Measurements from ENCODE around the gene SLC9A9. TPM values are rescaled to one million over a fixed set of nuclear protein-coding genes. Genes with fewer than 3 reads are reported as not detected.

The SLC9A9 gene
- total RNA-seq, 1 experiment from 2014 or later: 7.9 TPM

- no peak for DNase-seq (ENCODE audit: low read depth)
These were observed 198.1 kb downstream of the SLC9A9 start for GRCh38 chr3:143650120-143650519.

DNA sequence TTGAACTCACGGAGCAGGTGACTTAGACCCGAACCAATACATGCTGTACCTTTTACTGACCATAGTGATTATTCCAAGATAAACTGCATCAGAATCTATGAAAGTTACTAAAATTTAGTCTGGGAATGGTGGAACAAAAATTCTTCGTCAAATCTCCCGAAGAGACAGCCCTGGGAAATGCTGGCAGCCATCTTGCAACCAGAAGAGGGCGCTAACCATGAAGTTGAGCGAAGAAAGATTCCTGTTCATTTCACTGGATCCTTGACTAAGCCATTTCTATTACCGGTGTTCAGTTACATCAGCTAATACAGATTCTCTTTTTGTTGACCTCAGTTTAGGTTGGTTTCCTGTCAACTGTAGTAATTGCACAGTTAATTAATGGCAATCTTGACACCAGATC lies 199.6 kb downstream of the SLC9A9 start:
- DNase-seq (ENCODE audit: low read depth): no peak

DNA sequence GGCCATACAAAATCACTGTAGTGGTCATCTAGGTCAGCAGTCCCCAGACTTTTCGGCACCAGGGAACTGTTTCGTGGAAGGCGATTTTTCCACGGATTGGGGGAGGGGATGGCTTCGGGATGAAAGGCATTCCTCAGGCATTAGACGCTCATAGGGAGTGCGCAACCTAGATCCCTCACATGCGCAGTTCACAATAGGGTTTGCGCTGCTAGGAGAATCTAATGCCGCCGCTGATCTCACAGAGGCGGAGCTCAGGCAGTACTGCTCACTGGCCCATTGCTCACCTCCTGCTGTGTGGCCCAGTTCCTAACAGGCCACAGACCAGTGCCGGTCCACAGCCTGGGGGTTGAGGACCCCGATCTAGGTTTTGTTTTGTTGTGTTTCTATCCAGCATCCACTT lies 200.1 kb downstream of the SLC9A9 start:
- DNase-seq (ENCODE audit: low read depth): no peak

- peak; percentile 87 for DNase-seq (ENCODE audit: low read depth)
These were observed 203.7 kb downstream of the SLC9A9 start for GRCh38 chr3:143644370-143645089.

DNA sequence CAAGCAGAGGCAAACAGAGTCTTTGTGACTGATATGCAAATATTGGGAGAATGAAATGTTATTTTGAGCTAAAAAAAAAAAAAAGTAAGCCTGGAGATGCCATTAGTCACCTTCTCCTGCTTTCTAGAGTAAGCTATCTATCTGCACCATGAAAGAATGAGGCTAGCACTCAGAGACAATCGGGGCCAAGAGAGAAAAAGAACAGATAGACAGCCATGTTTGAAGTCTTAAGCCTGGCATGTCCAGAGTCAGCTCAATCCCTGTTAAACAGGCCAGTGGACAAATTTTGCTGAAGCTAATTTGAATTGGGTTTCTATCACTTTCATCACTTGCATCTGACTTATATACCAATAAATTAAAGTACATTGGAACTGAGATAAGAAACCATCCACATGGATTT lies 204.4 kb downstream of the SLC9A9 start:
- no peak for DNase-seq (ENCODE audit: low read depth)

DNA sequence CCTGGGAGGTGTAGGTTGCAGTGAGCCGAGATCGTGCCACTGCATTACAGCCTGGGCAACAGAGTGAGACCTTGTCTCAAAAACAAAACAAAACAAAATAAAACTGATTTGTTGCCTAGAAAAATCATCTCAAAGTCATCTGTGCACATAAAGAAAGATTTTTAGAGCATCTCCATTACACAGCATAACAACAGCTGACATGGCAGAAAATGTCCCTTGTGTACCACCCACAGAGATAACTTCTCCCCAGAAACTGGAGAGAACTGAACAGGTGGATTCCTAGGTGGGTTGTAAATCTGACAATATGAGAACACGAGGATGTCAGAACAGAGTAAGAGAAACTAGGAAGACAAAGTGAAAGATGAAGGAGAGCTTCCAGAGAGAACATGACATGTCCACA lies 207.5 kb downstream of the SLC9A9 start:
- DNase-seq (ENCODE audit: low read depth): no peak

DNA sequence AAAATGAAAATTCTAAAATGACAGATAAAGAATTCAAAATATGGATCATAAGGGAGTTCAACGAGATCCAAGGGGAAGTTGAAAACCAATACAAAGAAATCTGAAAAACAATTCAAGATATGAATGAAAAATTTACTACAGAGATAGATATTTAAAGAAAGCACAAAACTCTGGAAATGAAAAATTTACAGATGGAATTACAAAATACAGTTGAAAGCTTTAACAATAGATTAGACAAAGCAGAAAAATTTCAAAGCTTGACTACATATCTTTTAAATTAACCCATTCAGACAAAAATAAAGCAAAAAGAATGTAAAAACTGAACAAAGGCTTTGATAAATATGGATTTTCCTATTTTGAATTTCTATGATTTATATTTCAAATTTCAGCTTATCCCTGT lies 211.1 kb downstream of the SLC9A9 start:
- no peak for DNase-seq (ENCODE audit: low read depth)

DNA sequence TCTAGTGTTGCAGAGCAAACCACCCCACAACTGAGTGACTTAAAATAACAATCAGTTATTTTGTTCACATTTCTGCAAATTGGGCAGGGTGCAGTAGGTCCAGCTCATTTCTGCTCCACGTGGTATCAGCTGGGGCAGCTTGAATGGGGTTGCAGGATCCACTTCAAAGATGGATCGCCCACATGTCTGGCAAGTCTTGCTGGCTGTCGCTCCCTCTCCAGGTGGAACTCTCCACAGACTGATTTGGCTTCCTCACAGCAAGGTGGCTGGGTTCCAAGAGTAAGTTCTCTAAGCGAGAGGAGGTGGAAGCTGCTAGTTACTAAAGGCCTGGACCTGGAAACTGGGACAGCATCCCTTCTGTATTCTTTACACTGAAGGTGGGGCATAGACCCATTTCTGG lies 213.3 kb downstream of the SLC9A9 start:
- DNase-seq (ENCODE audit: low read depth): no peak

DNA sequence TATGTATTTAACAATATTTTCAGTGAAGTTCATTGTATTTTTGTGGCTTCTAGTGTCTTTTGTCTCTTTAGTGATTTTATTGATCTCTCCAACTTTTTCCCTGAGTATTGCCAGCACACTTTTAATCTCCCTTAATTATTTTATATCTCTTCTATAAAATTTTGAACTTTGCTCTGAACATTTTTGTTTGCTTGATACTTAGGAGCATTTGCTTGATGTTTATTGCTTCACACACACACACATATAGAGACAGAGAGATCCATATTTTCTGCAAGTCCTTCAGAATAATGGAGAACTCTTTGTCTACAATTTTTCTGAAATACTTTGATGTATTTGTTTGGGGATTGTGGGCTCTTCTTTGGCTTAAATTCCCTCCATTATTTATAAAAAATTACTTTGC lies 213.8 kb downstream of the SLC9A9 start:
- no peak for DNase-seq (ENCODE audit: low read depth)

DNA sequence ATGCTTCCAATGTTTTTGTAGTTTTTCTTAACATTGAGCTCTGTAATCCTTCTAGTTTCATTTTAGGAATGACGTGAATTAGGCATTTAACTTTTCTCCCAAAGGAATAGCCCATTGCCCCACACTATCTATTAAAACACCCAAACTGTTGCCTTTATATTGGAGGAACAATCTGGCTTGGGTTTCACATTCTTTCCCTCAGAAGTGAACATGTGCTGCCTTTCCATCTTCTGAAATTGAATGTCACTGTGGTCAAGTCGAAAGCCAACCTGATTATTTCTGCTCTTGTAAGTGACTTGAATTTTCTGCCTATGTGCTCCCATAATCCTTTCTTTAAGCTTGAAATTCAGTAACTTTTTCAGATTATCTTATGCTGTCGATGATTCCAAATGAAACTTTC lies 214.5 kb downstream of the SLC9A9 start:
- DNase-seq (ENCODE audit: low read depth): peak; percentile 83

DNA sequence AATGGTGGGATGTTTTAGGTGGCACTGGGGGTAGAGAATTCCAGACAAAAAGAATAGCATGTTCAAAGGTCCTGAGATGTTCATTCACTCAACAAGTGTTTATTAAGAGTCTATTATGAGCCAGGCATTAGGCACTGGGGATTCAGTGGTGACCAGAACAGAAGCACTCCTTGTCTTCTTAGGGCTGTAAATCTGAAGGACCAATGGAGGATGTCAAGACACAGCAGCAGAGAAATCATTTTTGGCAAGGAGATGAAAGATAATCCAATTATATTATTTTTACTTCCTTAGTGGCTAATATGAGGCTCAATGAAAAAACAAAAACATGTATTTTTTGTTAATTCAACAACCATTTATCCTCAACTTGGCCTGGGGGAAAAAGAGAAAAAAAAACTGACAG lies 218.5 kb downstream of the SLC9A9 start:
- DNase-seq (ENCODE audit: low read depth): no peak

- no peak for DNase-seq (ENCODE audit: low read depth)
These were observed 219.3 kb downstream of the SLC9A9 start for GRCh38 chr3:143628971-143629370.

GRCh38 chr3:143627336-143627735 lies 220.9 kb downstream of the SLC9A9 start:
- DNase-seq (ENCODE audit: low read depth): peak; percentile 82

DNA sequence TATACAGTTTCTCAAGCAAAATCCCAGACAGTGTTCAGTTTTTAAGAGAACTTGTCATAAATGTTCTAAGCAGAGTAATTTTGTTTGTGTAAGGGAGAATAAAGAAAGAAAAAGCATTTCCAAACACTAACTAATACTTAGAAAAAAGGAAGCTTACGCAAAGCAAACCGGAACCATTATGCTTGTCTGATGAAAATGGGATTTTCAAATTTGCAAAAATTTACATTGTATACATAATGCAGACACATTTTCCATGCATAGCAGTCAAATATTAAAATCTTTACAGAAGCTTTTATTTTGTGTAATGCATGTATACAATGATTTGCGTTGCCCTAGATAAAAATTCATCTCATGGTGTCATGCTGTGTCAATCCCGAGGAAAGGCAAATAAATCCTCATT lies 229.0 kb downstream of the SLC9A9 start:
- no peak for DNase-seq (ENCODE audit: low read depth)

DNA sequence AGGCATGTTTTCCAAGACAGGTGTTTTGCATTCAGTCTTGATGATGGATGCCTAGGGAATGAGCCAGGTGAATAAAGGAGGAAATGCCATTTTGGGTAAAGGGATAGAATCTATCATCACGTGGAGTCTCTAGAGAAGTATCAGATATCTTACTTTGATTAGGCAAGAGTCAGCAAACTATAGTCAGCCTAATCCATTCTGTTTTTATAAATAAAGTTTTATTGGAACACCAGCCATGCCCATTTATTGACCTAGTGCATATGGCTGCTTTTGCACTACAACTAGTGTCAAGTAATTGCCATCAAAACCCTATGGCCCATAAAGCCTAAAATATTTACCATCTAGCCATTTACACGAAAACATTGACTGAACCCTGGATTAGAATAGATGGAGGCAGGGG lies 231.2 kb downstream of the SLC9A9 start:
- DNase-seq (ENCODE audit: low read depth): no peak

DNA sequence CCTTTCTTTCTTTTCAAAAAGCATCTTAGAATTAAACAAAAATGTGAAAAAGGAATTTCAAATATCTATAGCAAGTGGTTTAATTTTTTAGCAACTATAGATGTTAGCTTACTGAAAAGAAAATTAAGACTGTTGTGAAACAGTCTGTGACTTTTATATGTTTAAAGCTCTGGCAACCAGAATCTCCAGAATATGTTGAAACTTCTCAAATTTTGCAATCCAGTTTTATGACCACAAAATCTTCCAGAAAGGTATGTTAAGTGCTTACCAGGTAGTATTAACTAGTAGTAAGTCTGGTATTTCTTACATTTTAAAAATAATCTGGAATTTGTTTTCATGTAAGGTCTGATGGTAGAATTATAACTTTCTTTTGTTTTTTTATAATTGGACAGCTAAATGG lies 235.0 kb downstream of the SLC9A9 start:
- no peak for DNase-seq (ENCODE audit: low read depth)

DNA sequence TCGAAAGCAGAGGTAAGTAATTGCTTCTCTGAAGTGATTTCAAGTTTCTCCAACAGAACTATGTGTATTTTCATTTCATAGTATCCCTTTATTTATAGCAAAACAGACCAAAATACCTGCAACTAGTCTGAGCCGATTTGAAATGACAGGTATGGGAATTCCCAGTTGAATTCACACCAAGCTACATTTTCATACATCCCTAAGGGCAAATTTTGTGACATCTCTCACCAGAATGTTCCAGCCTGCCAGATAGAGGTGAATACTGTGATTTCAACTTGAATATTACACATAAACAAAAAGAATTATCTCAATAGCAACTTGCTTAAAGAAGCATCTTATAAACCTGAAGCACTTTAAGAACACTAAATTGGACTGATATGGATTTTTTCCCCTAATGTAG lies 235.7 kb downstream of the SLC9A9 start:
- no peak for DNase-seq (ENCODE audit: low read depth)

GRCh38 chr3:143608966-143609365 lies 239.3 kb downstream of the SLC9A9 start:
- DNase-seq (ENCODE audit: low read depth): peak; percentile 97

DNA sequence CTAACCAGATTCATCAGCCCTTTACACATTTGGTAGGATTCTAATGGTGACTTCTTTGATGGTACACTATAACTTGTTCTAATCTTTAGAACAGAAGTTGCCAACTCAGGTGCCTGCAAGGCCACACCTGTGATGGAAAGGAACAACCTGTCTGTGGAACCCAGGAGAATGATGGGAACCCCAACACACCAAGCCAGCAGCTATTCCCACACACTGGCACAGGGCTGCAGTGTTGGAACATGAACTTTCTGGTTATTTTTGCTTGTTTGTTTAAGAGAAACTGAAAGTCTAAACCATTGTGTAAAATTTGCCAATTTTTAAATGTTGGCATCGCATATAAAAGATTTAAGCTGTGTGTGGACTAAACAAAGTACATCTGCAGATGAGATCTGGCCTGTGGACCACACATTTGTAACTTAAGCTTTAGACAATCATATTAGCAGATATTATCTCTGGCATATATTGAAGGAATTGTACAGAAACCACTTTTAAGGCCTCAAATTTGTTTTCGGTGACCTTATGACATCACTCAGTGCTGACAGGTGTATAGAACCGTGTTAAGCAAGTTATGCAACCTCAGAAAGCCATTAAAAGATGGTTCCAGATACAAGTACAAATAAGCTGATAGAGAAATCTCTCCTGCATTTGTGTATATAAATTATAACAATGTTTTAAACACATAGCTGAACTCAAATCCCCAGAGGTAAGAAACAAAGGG lies 242.9 kb downstream of the SLC9A9 start:
- no peak for DNase-seq (ENCODE audit: low read depth)

DNA sequence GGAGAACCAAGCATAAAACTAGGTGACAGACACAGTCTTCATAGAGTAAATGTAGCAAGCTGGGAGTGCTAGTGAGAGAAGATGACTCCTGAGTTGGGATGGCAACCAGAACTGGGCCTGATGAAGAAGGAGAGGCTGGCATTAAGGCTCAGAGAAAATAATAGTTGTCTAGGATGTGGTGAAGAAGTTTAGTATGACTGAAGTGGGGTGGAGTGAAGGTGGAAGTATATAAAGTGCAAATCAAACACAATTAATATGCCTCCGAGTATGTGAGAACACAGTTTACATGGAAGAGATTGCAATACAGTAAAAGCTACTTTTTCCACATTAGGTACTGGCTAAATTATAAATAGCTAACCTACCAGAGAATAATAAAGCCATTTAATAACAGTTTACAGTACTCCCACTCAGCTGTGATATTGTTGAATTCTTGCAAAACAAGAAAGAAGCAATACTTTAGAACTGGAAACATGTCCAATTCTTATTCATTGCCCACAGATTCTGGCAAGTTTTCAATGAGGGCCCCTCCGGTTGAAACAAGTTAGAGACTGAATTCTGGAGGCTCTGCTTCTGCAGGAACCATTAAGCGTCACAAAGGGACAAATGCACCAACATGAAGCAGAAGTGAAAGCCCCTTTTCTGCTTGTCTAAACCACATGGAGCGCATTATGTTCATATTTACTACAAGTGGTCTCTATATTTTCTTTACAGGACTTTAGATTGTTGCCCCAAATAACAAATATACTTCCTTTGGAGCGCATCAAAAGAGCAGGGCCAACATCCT lies 243.7 kb downstream of the SLC9A9 start:
- no peak for DNase-seq (ENCODE audit: low read depth)

DNA sequence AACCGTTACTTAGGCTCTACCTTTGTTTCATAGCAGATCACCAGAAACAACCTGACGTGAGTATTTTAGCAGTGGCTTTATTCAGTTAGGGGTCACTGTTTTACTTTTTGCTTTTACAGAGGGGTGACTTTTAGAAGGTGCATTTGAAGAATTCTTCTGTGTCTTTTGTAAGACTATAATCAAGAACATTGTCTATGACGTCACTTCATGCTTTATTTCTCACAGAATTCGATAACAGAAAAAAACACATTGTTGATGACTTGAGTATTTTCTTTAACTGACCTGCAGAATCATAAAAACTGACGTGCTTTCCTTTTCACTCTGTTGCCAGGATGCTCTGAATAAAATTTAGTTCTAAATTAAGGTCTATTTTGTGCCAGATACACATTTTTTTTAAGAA lies 244.5 kb downstream of the SLC9A9 start:
- DNase-seq (ENCODE audit: low read depth): no peak

GRCh38 chr3:143601723-143602484 lies 246.4 kb downstream of the SLC9A9 start:
- no peak for DNase-seq (ENCODE audit: low read depth)

Data from LHCN-M2 (cell line).